ENCODE results near the gene SLC6A18. TPM values are rescaled to one million over a fixed set of nuclear protein-coding genes. Genes with fewer than 3 reads are reported as not detected.

Gene SLC6A18
- total and polyA plus RNA-seq, 10 of the 15 experiments (the other 5 are each of a cell fraction or from before 2014, with no cell fraction given), result not detected

DNA sequence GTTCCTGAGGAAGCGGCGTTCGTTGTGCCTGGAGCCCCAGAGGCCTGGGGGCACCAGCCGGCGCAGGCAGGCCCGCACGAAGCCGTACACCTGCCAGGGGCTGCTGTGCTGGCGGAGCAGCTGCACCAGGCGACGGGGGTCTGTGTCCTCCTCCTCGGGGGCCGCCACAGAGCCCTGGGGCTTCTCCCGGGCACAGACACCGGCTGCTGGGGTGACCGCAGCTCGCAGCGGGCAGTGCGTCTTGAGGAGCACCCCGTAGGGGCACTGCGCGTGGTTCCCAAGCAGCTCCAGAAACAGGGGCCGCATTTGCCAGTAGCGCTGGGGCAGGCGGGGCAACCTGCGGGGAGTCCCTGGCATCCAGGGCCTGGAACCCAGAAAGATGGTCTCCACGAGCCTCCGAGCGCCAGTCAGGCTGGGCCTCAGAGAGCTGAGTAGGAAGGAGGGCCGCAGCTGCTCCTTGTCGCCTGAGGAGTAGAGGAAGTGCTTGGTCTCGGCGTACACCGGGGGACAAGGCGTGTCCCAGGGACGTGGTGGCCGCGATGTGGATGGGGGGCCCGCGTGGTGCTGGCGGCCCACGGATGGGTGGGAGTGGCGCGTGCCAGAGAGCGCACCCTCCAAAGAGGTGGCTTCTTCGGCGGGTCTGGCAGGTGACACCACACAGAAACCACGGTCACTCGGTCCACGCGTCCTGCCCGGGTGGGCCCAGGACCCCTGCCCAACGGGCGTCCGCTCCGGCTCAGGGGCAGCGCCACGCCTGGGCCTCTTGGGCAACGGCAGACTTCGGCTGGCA is 68.4 kb downstream of the SLC6A18 start:
- intact Hi-C loops (cut with micrococcal nuclease; ENCODE audit: unreplicated experiment), result no loop called here

More for the DNA sequence above, 68.4 kb downstream of the SLC6A18 start:
- in situ Hi-C loops (cut with MboI), result no loop called here
- H3K4me2 ChIP-seq (ENCODE audit: control insufficient read depth, insufficient read depth), result no peak overlapping the region
- no peaks in the 10 kb centered on the region for H3K4me1 ChIP-seq (ENCODE audit: control insufficient read depth, insufficient read depth, low read length)
- ChIA-PET SMC1A (ENCODE audit: uncharacterized antibody, unreplicated experiment) (interaction anchor here (1.4 to 3.8 kb wide), 2 partner anchors 20 to 22 kb away, joined by 8 to 18 read pairs; no protein-coding TSS in a partner anchor), CTCF (interaction anchor here (0.6 kb wide), 1 partner anchor 847 kb away, joined by 3 read pairs; no protein-coding TSS in a partner anchor), POLR2A (interaction anchor here (1.2 to 1.4 kb wide), 2 partner anchors 22 to 24 kb away, joined by 3 read pairs; no protein-coding TSS in a partner anchor), RAD21 (ENCODE audit: unreplicated experiment) (interaction anchor here (1.0 to 1.5 kb wide), 3 partner anchors 16 to 51 kb away, joined by 3 to 6 read pairs (median 4); partner anchors contain the start of gene CLPTM1L)
- ATAC-seq (no peak), DNase-seq (ENCODE audit: low read depth, low spot score) (no peak), FAIRE-seq (no peak)
- H3K27ac ChIP-seq (ENCODE audit: control insufficient read depth, insufficient read depth), result no peak overlapping the region
- H3K27me3 ChIP-seq (replicated peaks in 1 of 2; ENCODE audit: control insufficient read depth in 2 of 2, insufficient read depth in 2 of 2, low read length in 1 of 2), result no peaks in the 10 kb centered on the region; a peak in 1 of 4 replicates
- no peak overlapping the region for H2AFZ ChIP-seq (ENCODE audit: control insufficient read depth, low read depth, low read length)
- 93% methylated on average over 47 of the region's 60 CpGs for WGBS (ENCODE audit: insufficient coverage, insufficient replicate concordance, low lambda C conversion rate, missing lambda C conversion rate)
- H3K36me3 ChIP-seq (ENCODE audit: control insufficient read depth in 2 of 2, insufficient read depth in 2 of 2, low read length in 1 of 2), result no peaks in the 10 kb centered on the region; a peak in 2 of 4 replicates
- no peaks in the 10 kb centered on the region; the same call in 1 of the 2 replicates for H4K20me1 ChIP-seq (ENCODE audit: control insufficient read depth, insufficient read depth)
- TF ChIP-seq, protein P1, sequence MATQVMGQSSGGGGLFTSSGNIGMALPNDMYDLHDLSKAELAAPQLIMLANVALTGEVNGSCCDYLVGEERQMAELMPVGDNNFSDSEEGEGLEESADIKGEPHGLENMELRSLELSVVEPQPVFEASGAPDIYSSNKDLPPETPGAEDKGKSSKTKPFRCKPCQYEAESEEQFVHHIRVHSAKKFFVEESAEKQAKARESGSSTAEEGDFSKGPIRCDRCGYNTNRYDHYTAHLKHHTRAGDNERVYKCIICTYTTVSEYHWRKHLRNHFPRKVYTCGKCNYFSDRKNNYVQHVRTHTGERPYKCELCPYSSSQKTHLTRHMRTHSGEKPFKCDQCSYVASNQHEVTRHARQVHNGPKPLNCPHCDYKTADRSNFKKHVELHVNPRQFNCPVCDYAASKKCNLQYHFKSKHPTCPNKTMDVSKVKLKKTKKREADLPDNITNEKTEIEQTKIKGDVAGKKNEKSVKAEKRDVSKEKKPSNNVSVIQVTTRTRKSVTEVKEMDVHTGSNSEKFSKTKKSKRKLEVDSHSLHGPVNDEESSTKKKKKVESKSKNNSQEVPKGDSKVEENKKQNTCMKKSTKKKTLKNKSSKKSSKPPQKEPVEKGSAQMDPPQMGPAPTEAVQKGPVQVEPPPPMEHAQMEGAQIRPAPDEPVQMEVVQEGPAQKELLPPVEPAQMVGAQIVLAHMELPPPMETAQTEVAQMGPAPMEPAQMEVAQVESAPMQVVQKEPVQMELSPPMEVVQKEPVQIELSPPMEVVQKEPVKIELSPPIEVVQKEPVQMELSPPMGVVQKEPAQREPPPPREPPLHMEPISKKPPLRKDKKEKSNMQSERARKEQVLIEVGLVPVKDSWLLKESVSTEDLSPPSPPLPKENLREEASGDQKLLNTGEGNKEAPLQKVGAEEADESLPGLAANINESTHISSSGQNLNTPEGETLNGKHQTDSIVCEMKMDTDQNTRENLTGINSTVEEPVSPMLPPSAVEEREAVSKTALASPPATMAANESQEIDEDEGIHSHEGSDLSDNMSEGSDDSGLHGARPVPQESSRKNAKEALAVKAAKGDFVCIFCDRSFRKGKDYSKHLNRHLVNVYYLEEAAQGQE (IDR thresholded peaks at IDR 0.05; ENCODE audit: low read depth, low read length), result no peak
- TF ChIP-seq JUND (IDR thresholded peaks at IDR 0.05; ENCODE audit: low read depth, low read length), result no peak
- TF ChIP-seq MXI1 (IDR thresholded peaks at IDR 0.05; ENCODE audit: low read depth, low read length), result no peak
- TF ChIP-seq MAX (IDR thresholded peaks at IDR 0.05; ENCODE audit: low read depth, low read length), result no peak
- TF ChIP-seq RB1 (IDR thresholded peaks at IDR 0.05; ENCODE audit: borderline replicate concordance), result no peak
- TF ChIP-seq TCF3 (IDR thresholded peaks at IDR 0.05; ENCODE audit: borderline replicate concordance, insufficient read depth, low read depth, low read length), result no peak
- TF ChIP-seq, protein P2, sequence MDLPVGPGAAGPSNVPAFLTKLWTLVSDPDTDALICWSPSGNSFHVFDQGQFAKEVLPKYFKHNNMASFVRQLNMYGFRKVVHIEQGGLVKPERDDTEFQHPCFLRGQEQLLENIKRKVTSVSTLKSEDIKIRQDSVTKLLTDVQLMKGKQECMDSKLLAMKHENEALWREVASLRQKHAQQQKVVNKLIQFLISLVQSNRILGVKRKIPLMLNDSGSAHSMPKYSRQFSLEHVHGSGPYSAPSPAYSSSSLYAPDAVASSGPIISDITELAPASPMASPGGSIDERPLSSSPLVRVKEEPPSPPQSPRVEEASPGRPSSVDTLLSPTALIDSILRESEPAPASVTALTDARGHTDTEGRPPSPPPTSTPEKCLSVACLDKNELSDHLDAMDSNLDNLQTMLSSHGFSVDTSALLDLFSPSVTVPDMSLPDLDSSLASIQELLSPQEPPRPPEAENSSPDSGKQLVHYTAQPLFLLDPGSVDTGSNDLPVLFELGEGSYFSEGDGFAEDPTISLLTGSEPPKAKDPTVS (IDR thresholded peaks at IDR 0.05; ENCODE audit: low read depth, low read length), result no peak
- no peak for TF ChIP-seq EGR1 (IDR thresholded peaks at IDR 0.05; ENCODE audit: borderline replicate concordance in 1 of 2, low read depth in 2 of 2, low read length in 2 of 2)
- no peak for TF ChIP-seq RBBP5 (conservative IDR thresholded peaks at IDR 0.05)
- TF ChIP-seq RELA (IDR thresholded peaks at IDR 0.05; ENCODE audit: borderline replicate concordance, partially characterized antibody), result no peak
- no peak for TF ChIP-seq GATAD2B (conservative IDR thresholded peaks at IDR 0.05; ENCODE audit: low read depth)
- no peak for TF ChIP-seq ZBTB40 (IDR thresholded peaks at IDR 0.05; ENCODE audit: borderline replicate concordance)
- H3K9me3 ChIP-seq (replicated peaks; ENCODE audit: control insufficient read depth, insufficient read depth, low read length), result no peaks in the 10 kb centered on the region; the same call in 2 of the 3 replicates
- H3K9ac ChIP-seq (ENCODE audit: control insufficient read depth, insufficient read depth, low read length), result no peak overlapping the region
- no TSS peak for BruUV-seq (replicated peaks)
- no peaks in the 10 kb centered on the region for H3K79me2 ChIP-seq (ENCODE audit: control insufficient read depth, insufficient read depth, low read length)
- no peak overlapping the region for H3K4me3 ChIP-seq
